Right atrium auricular region (tissue), 2 donors: ENCODE data around the gene PRDX1. TPM values are rescaled to one million over a fixed set of nuclear protein-coding genes. Genes with fewer than 3 reads are reported as not detected.

Experiments
- DNase-seq: peaks from one replicate; pipeline ENCODE4 v3.0.0-alpha.2; 2019; ENCODE audit warnings: low spot score
- H3K27ac ChIP-seq, 2 donors: fragments of 200-600 bp; sonication (generic); 1 replicate in 1 of 2; 2 replicates in 1 of 2; pipeline ENCODE4 v1.5.1; 2016 to 2019
- H3K27me3 ChIP-seq, 2 donors: fragments of 200-600 bp; sonication (generic); one replicate each; pipeline versions ENCODE4 v1.5.1 to v1.6.0; 2017 to 2019
- H3K36me3 ChIP-seq: fragments of 200-600 bp; sonication (generic); one replicate; pipeline ENCODE4 v1.5.1; 2016
- H3K4me1 ChIP-seq, 2 donors: fragments of 200-600 bp; sonication (generic); one replicate each; pipeline versions ENCODE4 v1.5.1 to v1.6.0; 2017 to 2019
- H3K4me3 ChIP-seq, 2 donors: fragments of 200-600 bp; sonication (generic); 1 replicate in 1 of 2; 2 replicates in 1 of 2; pipeline ENCODE4 v1.5.1; 2017 to 2019; ENCODE audit warnings: mild to moderate bottlenecking in 1 of 2, moderate library complexity in 1 of 2
- H3K9me3 ChIP-seq, 2 donors: fragments of 200-600 bp; sonication (generic); one replicate each; pipeline ENCODE4 v1.5.1; 2019
- CTCF ChIP-seq, 2 donors: fragments of 200-600 bp; sonication (generic); IDR thresholded peaks; one replicate each; pipeline ENCODE4 v1.5.1; 2019; ENCODE audit warnings: antibody characterized with exemption in 2 of 2
- total RNA-seq, 2 donors: library from RNA; depleted of rRNA; stranded (reverse); fragments of >200 nt; gene quantifications; one replicate each; pipeline ENCODE4 v1.1.0, GENCODE V29; 2016

Gene PRDX1
- total RNA-seq, 2 donors from 2014 or later: 371 to 655 TPM

- Histone ChIP-seq H3K27me3 (no peaks in the 10 kb centered on the region), H3K9me3 (no peaks in the 10 kb centered on the region), H3K36me3 (no peaks in the 10 kb centered on the region), H3K27ac (no peak overlapping the region), H3K4me3 (no peak overlapping the region), H3K4me1 (no peaks in the 10 kb centered on the region)
- no peak for DNase-seq
- no peak for TF ChIP-seq CTCF (IDR thresholded peaks at IDR 0.05)
These were observed 22.1 kb upstream of the PRDX1 start for GRCh38 chr1:45543581-45544417.

DNA sequence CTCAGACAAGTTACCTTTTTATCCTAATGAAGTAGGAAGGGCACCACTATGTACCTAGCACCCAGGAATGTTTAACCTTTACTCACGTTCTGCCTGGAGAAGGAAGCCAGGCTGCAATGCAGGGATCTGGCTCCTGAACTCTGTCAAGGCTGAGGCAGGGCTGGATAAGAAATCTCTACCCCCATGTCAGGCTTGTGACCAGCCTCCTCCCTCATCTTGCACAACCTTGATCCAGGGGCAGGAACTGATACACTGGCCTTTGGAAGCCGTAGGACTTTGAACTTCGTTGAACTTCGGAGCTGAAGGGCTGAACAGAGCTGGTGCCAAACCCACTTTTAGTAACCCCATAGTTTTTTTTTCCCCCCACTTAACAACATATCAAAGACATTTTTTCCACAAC lies 20.9 kb upstream of the PRDX1 start:
- no peak overlapping the region for H3K27ac ChIP-seq
- H3K4me3 ChIP-seq: no peak overlapping the region
- no peaks in the 10 kb centered on the region for H3K36me3 ChIP-seq
- H3K4me1 ChIP-seq: no peaks in the 10 kb centered on the region
- DNase-seq: no peak
- H3K9me3 ChIP-seq: no peaks in the 10 kb centered on the region
- no peak for TF ChIP-seq CTCF (IDR thresholded peaks at IDR 0.05)
- H3K27me3 ChIP-seq: no peaks in the 10 kb centered on the region

GRCh38 chr1:45541193-45541592 lies 19.5 kb upstream of the PRDX1 start:
- DNase-seq: no peak
- Histone ChIP-seq H3K27ac (no peak overlapping the region), H3K4me3 (no peak overlapping the region), H3K4me1 (no peaks in the 10 kb centered on the region), H3K36me3 (no peaks in the 10 kb centered on the region), H3K9me3 (no peaks in the 10 kb centered on the region), H3K27me3 (no peaks in the 10 kb centered on the region)
- TF ChIP-seq CTCF (IDR thresholded peaks at IDR 0.05): no peak

- no peak for DNase-seq
- no peak for TF ChIP-seq CTCF (IDR thresholded peaks at IDR 0.05)
- Histone ChIP-seq H3K9me3 (no peaks in the 10 kb centered on the region), H3K4me1 (no peaks in the 10 kb centered on the region), H3K4me3 (no peak overlapping the region), H3K36me3 (no peaks in the 10 kb centered on the region), H3K27me3 (no peaks in the 10 kb centered on the region), H3K27ac (no peak overlapping the region)
These were observed 15.2 kb upstream of the PRDX1 start for GRCh38 chr1:45536886-45537285.

DNA sequence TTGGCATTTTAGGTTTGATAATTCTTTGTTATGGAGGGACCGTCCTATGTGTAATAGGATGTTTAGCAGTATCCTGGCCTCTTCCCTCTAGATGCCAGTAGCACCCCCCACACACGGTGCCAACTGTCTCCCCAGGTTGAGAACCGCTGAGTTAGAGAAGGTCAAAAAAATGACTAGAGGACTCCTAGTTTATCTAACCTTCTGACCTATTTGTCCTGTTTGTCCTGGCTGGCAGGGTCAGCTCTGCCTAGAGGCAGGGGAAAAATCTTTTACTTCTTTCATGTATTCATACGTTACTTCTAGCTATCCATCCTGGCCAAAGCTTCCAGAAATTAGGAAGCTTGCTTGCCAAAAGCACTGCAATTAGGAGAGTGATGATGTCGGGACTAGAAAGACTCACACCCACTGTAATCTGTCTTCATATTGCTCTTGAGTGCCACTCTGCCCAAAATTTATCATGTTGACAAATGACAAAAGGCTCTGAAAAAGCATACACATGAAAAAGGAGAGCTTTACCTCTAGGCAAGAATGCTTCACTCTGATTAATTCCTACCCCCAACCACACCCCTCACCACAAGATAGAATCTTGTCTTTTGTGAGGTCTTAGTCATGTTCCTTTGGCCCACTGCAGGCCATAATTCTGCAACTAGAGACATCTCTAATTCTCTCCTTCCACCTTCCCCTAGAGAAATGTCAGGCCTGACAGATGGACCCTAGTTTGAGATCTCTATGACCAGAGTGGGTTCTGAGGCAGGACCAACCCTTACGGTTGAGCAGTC lies 14.5 kb upstream of the PRDX1 start:
- no peaks in the 10 kb centered on the region for H3K9me3 ChIP-seq
- DNase-seq: no peak
- H3K4me3 ChIP-seq: no peak overlapping the region
- no peak overlapping the region for H3K27ac ChIP-seq
- no peaks in the 10 kb centered on the region for H3K27me3 ChIP-seq
- no peaks in the 10 kb centered on the region for H3K36me3 ChIP-seq
- H3K4me1 ChIP-seq: no peaks in the 10 kb centered on the region
- TF ChIP-seq CTCF (IDR thresholded peaks at IDR 0.05): no peak
